IPS DF 4.7 (cell line): Measurements from ENCODE around the gene ZNF766.
"Not testable (repeated sequence)": the region's sequence is repeated elsewhere in the genome, so short reads cannot be mapped to it uniquely, and the experiment has no call there.

Experiments used
- DNase-seq: peaks from one replicate; pipeline ENCODE4 v3.0.0-alpha.2; 2013; ENCODE audit warnings: low spot score; ENCODE audit errors: extremely low read depth

The ZNF766 gene

GRCh38 chr19:52275988-52276387 lies 6.6 kb downstream of the ZNF766 start:
- no peak for DNase-seq

GRCh38 chr19:52277471-52277870 lies 8.1 kb downstream of the ZNF766 start:
- no peak for DNase-seq

- DNase-seq: no peak
Measured at GRCh38 chr19:52286256-52286655, 16.9 kb downstream of the ZNF766 start.

GRCh38 chr19:52291781-52292180 lies 22.4 kb downstream of the ZNF766 start:
- no peak for DNase-seq

GRCh38 chr19:52292946-52293345 lies 23.6 kb downstream of the ZNF766 start:
- not testable (repeated sequence) for DNase-seq

- no peak for DNase-seq
Measured at GRCh38 chr19:52296400-52296772, 27.0 kb downstream of the ZNF766 start.

GRCh38 chr19:52296773-52297600 lies 27.6 kb downstream of the ZNF766 start, which contains the start of gene ZNF480:
ZNF480 (plus strand) TSS chr19:52297169; CDS start chr19:52300413, 3,244 bp downstream.
- no peak for DNase-seq

GRCh38 chr19:52297601-52298364 lies 28.4 kb downstream of the ZNF766 start:
- no peak for DNase-seq

- DNase-seq: no peak
Measured at GRCh38 chr19:52307275-52307674, 37.9 kb downstream of the ZNF766 start.

GRCh38 chr19:52322429-52322828 lies 53.0 kb downstream of the ZNF766 start:
- no peak for DNase-seq

- DNase-seq: no peak
Measured at GRCh38 chr19:52331757-52332156, 62.4 kb downstream of the ZNF766 start.

GRCh38 chr19:52335768-52336116 lies 66.4 kb downstream of the ZNF766 start:
- DNase-seq: no peak

GRCh38 chr19:52336117-52336790 lies 66.9 kb downstream of the ZNF766 start, which contains the start of gene ZNF610:
ZNF610 (plus strand) TSS chr19:52336243; CDS start chr19:52349173, 12,930 bp downstream.
- no peak for DNase-seq

GRCh38 chr19:52336791-52337381 lies 67.5 kb downstream of the ZNF766 start:
- no peak for DNase-seq

- DNase-seq: not testable (repeated sequence)
Measured at GRCh38 chr19:52339022-52339421, 69.6 kb downstream of the ZNF766 start.

- DNase-seq: peak; percentile 62
Measured at GRCh38 chr19:52343548-52343947, 74.2 kb downstream of the ZNF766 start.

GRCh38 chr19:52345162-52345561 lies 75.8 kb downstream of the ZNF766 start:
- no peak for DNase-seq
